AG09309 (cell line): ENCODE measurements around the gene PTGES3.

Experiments used
- DNase-seq: peaks from one replicate; pipeline ENCODE4 v3.0.0-alpha.2; 2010; ENCODE audit warnings: low read depth
- H3K4me3 ChIP-seq: 2 replicates; pipeline ENCODE4 v1.5.1; 2011; ENCODE audit warnings: mild to moderate bottlenecking, low read depth, low read length, moderate library complexity; ENCODE audit not compliant: control insufficient read depth
- CTCF ChIP-seq: IDR thresholded peaks from 2 replicates; pipeline ENCODE4 v1.5.1; 2011; ENCODE audit warnings: mild to moderate bottlenecking, low read depth, low read length, inconsistent platforms; ENCODE audit not compliant: insufficient read depth, control insufficient read depth; ENCODE audit errors: missing control alignments

The PTGES3 gene

DNA sequence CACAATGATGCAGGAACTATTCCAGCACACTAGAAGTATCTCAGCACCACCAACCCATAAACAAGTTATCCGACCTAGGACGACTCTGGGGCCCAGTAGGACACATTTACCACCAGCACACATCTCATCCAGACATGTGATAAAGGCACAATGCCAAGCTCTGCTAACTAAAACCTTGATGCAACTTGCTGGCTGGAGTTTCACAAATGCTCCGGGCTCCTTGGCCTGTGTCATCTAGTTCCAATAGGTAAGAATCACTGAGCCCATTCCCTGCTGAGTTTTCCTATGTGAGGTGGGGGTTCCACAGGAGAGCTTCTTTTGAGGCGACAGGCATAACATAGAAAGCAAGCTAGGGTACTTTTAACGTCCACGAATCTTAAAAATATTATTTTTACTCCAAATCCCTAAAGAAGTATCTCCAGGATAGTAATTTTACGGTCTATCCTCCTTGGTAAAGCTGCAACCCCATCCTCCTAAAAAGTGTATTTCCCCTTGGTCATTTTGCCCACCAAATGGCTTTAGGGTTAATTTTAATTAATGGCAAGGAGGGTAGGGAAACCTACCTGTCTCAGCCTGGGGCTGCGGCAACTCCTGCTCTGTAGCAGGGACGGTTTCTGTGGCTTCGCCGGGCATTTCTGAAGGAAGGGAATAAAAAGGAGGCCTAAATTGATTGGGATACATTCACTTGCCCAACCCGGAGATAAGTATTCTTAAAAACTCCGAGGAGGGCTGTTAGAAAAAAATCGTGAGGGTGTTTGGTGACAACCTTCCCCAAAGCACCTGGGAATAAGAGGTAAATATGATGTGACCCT is 36.0 kb upstream of the PTGES3 start:
- DNase-seq = peak; percentile 55
- no peak for TF ChIP-seq CTCF
- peak overlapping the region; percentile 88 for H3K4me3 ChIP-seq

- no peak for DNase-seq
- peak overlapping the region; percentile 88 for H3K4me3 ChIP-seq
- no peak for TF ChIP-seq CTCF
Measured at GRCh38 chr12:56723352-56723751, 35.3 kb upstream of the PTGES3 start.

- DNase-seq = no peak
- TF ChIP-seq CTCF = no peak
- no peak overlapping the region for H3K4me3 ChIP-seq
Measured at GRCh38 chr12:56722832-56723231, 34.7 kb upstream of the PTGES3 start.

GRCh38 chr12:56721721-56722120 is 33.6 kb upstream of the PTGES3 start:
- no peak for TF ChIP-seq CTCF
- no peak for DNase-seq
- no peak overlapping the region for H3K4me3 ChIP-seq

DNA sequence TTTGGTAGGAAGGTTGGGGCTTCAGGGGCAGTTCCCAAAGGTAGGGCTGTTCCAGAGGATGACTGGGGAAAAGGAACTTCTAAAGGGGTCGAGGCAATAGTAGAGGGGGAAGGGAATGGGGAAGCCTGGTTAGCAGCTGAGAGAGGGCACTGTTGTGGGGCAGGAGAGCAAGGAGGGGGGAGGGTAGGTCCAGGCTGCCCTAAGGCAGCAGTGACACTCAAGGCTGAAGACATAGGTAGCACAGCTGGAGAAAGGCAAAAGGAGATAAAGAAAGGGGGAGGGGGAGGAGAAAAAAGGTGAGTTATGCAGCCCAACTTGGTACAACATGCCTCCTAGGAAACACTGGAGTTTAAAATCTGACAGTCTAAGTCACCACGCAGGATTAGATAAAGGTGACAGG is 33.1 kb upstream of the PTGES3 start:
- TF ChIP-seq CTCF = no peak
- no peak overlapping the region for H3K4me3 ChIP-seq
- DNase-seq = no peak

DNA sequence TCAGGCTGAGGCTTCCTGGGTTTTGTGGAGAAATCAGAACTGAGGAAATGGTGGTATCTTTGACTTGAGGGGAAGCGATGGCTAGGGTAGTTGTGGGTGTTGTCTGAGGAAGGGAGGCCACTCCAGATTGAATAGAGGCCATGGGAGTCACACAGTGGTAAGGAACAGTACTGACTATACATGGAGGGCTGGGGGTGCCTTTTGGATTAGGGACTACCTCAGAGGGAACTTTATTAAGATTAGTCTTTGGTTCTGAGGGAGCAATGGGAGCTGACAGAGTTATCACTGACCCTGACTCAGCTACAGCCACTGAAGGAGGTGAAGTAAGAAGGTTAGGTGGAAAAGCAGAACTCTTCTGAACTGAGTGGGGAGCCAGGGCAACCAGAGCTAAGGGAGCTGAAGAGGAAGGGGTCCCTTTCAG is 32.7 kb upstream of the PTGES3 start:
- no peak for TF ChIP-seq CTCF
- DNase-seq = no peak
- H3K4me3 ChIP-seq = no peak overlapping the region
